ENCODE measurements around the gene MUCL3. TPM values are rescaled to one million over a fixed set of nuclear protein-coding genes. Genes with fewer than 3 reads are reported as not detected.

MUCL3 gene
- polyA plus RNA-seq, 1 of the 3 experiments (the other 2 are of a cell fraction), result not detected

DNA sequence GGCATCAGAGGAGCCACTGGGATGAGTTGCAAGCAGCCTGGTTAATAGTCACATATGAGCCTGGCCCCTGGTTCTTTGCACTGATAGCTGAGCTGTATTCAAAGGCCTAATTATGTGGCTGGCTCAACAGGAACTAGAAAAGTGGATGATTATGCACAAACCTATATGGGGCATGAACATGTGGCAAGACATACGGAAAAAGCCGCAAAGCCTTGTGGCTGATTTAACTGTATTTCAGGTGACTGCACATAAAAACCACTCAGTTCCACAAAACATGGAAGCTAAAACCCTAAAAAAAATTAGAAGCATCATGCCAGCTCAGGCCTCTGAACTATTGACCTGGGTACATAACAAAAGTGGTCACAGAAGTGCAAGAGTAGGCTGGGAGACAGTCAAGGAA lies 56.5 kb downstream of the MUCL3 start:
- no peaks in the 10 kb centered on the region for H3K36me3 ChIP-seq (replicated peaks in 1 of 2; ENCODE audit: control insufficient read depth in 1 of 2, insufficient read depth in 2 of 2, low read length in 1 of 2)
- no peak overlapping the region for H2AFZ ChIP-seq (ENCODE audit: low read depth)
- no peak overlapping the region for H3K9ac ChIP-seq
- H3K4me1 ChIP-seq (ENCODE audit: control insufficient read depth in 1 of 2, insufficient read depth in 2 of 2, low read depth in 1 of 2, low read length in 1 of 2), result no peaks in the 10 kb centered on the region
- H4K20me1 ChIP-seq (ENCODE audit: insufficient read depth), result no peaks in the 10 kb centered on the region
- H3K4me3 ChIP-seq (ENCODE audit: low read depth in 2 of 2, low read length in 1 of 2), result no peak overlapping the region
- WGBS (ENCODE audit: low lambda C conversion rate), result 94% methylated on average over 2 of the region's 2 CpGs
- ChIA-PET POLR2A (no interaction called here), CTCF (interaction anchor here (0.8 kb wide), 1 partner anchor 9 kb away, joined by 3 read pairs; no protein-coding TSS in a partner anchor)
- no peaks in the 10 kb centered on the region for H3K9me2 ChIP-seq
- no peak overlapping the region for H3K27ac ChIP-seq (ENCODE audit: low read depth in 2 of 2, low read length in 1 of 2)
- no peaks in the 10 kb centered on the region for H3K9me3 ChIP-seq
- H3K27me3 ChIP-seq (ENCODE audit: insufficient read depth), result no peaks in the 10 kb centered on the region
- DNase-seq, result no peak
- TF ChIP-seq FOXJ3 (CRISPR knock-in tag; IDR thresholded peaks at IDR 0.05) (no peak), JUND (IDR thresholded peaks at IDR 0.05) (no peak), NFIC (IDR thresholded peaks at IDR 0.05; ENCODE audit: borderline replicate concordance) (no peak)
- no peaks in the 10 kb centered on the region for H3K79me2 ChIP-seq (ENCODE audit: insufficient read depth)
- no peak overlapping the region for H3K4me2 ChIP-seq
- no peaks in the 10 kb centered on the region for H3F3A ChIP-seq (replicated peaks; ENCODE audit: insufficient read depth)

DNA sequence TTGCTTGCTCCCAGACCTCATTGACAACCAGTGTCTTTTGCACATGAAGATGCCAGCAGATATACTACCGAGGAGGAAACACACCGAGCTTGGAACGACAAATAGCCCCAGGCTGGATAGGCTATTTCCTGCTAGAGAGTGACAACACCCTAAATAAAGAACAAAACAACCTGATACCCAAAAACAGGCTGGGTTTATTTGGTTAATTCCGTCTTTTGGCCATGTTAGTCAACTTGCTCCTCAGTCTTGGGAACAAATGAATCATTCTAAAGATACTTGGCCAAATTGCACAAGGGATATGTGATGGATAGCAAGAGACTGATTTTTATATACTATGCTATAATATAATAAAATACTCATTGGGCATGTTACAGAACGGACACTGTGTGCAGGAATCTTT lies 58.0 kb downstream of the MUCL3 start:
- no peak for DNase-seq
- Histone ChIP-seq H3K27ac (ENCODE audit: low read depth in 2 of 2, low read length in 1 of 2) (no peak overlapping the region), H4K20me1 (ENCODE audit: insufficient read depth) (no peaks in the 10 kb centered on the region), H2AFZ (ENCODE audit: low read depth) (no peak overlapping the region), H3K4me2 (no peak overlapping the region), H3K27me3 (ENCODE audit: insufficient read depth) (no peaks in the 10 kb centered on the region), H3K36me3 (replicated peaks in 1 of 2; ENCODE audit: control insufficient read depth in 1 of 2, insufficient read depth in 2 of 2, low read length in 1 of 2) (no peaks in the 10 kb centered on the region), H3K79me2 (ENCODE audit: insufficient read depth) (no peaks in the 10 kb centered on the region), H3K4me3 (ENCODE audit: low read depth in 2 of 2, low read length in 1 of 2) (no peak overlapping the region), H3K9ac (no peak overlapping the region), H3K9me2 (no peaks in the 10 kb centered on the region), H3K9me3 (no peaks in the 10 kb centered on the region), H3F3A (replicated peaks; ENCODE audit: insufficient read depth) (no peaks in the 10 kb centered on the region), H3K4me1 (ENCODE audit: control insufficient read depth in 1 of 2, insufficient read depth in 2 of 2, low read depth in 1 of 2, low read length in 1 of 2) (no peaks in the 10 kb centered on the region)
- ChIA-PET POLR2A (no interaction called here), CTCF (no interaction called here)
- WGBS (ENCODE audit: low lambda C conversion rate), result 51% methylated on average over 5 of the region's 5 CpGs
- TF ChIP-seq, protein P1, sequence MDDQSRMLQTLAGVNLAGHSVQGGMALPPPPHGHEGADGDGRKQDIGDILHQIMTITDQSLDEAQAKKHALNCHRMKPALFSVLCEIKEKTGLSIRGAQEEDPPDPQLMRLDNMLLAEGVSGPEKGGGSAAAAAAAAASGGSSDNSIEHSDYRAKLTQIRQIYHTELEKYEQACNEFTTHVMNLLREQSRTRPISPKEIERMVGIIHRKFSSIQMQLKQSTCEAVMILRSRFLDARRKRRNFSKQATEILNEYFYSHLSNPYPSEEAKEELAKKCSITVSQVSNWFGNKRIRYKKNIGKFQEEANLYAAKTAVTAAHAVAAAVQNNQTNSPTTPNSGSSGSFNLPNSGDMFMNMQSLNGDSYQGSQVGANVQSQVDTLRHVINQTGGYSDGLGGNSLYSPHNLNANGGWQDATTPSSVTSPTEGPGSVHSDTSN (IDR thresholded peaks at IDR 0.05), result no peak
- TF ChIP-seq CHD2 (IDR thresholded peaks at IDR 0.05; ENCODE audit: low read length, partially characterized antibody), result no peak
- TF ChIP-seq MEF2A (IDR thresholded peaks at IDR 0.05; ENCODE audit: borderline replicate concordance, low read depth), result no peak
- TF ChIP-seq EZH2phosphoT487 (IDR thresholded peaks at IDR 0.05; ENCODE audit: borderline replicate concordance, low read depth), result no peak
- no peak for TF ChIP-seq POLR2AphosphoS5 (IDR thresholded peaks at IDR 0.05; ENCODE audit: low read depth, low read length)
- TF ChIP-seq FOXJ3 (CRISPR knock-in tag; IDR thresholded peaks at IDR 0.05), result no peak
- TF ChIP-seq, protein P2, sequence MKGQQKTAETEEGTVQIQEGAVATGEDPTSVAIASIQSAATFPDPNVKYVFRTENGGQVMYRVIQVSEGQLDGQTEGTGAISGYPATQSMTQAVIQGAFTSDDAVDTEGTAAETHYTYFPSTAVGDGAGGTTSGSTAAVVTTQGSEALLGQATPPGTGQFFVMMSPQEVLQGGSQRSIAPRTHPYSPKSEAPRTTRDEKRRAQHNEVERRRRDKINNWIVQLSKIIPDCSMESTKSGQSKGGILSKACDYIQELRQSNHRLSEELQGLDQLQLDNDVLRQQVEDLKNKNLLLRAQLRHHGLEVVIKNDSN (IDR thresholded peaks at IDR 0.05; ENCODE audit: borderline replicate concordance, low read depth), result no peak
- TF ChIP-seq RCOR1 (IDR thresholded peaks at IDR 0.05; ENCODE audit: low read length), result no peak
- TF ChIP-seq TCF12 (IDR thresholded peaks at IDR 0.05), result no peak
- TF ChIP-seq TEAD4 (IDR thresholded peaks at IDR 0.05; ENCODE audit: borderline replicate concordance, insufficient read depth), result no peak
- TF ChIP-seq SMC3 (IDR thresholded peaks at IDR 0.05; ENCODE audit: low read depth, low read length), result no peak
- no peak for TF ChIP-seq JUND (IDR thresholded peaks at IDR 0.05)
- TF ChIP-seq, protein P3, sequence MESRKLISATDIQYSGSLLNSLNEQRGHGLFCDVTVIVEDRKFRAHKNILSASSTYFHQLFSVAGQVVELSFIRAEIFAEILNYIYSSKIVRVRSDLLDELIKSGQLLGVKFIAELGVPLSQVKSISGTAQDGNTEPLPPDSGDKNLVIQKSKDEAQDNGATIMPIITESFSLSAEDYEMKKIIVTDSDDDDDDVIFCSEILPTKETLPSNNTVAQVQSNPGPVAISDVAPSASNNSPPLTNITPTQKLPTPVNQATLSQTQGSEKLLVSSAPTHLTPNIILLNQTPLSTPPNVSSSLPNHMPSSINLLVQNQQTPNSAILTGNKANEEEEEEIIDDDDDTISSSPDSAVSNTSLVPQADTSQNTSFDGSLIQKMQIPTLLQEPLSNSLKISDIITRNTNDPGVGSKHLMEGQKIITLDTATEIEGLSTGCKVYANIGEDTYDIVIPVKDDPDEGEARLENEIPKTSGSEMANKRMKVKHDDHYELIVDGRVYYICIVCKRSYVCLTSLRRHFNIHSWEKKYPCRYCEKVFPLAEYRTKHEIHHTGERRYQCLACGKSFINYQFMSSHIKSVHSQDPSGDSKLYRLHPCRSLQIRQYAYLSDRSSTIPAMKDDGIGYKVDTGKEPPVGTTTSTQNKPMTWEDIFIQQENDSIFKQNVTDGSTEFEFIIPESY (IDR thresholded peaks at IDR 0.05; ENCODE audit: borderline replicate concordance, low read depth), result no peak
- no peak for TF ChIP-seq RAD21 (IDR thresholded peaks at IDR 0.05; ENCODE audit: low read length)
- TF ChIP-seq TAF1 (IDR thresholded peaks at IDR 0.05; ENCODE audit: borderline replicate concordance, low read depth, low read length), result no peak
- TF ChIP-seq, protein P4, sequence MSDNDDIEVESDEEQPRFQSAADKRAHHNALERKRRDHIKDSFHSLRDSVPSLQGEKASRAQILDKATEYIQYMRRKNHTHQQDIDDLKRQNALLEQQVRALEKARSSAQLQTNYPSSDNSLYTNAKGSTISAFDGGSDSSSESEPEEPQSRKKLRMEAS (IDR thresholded peaks at IDR 0.05; ENCODE audit: low read depth), result no peak
- TF ChIP-seq RFX5 (IDR thresholded peaks at IDR 0.05; ENCODE audit: low read length), result no peak
- TF ChIP-seq, protein P5, sequence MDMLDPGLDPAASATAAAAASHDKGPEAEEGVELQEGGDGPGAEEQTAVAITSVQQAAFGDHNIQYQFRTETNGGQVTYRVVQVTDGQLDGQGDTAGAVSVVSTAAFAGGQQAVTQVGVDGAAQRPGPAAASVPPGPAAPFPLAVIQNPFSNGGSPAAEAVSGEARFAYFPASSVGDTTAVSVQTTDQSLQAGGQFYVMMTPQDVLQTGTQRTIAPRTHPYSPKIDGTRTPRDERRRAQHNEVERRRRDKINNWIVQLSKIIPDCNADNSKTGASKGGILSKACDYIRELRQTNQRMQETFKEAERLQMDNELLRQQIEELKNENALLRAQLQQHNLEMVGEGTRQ (IDR thresholded peaks at IDR 0.05; ENCODE audit: borderline replicate concordance, low read depth, low read length), result no peak
- TF ChIP-seq NFIC (IDR thresholded peaks at IDR 0.05; ENCODE audit: borderline replicate concordance), result no peak
